Nucleus accumbens (tissue), 56 donors: Measurements from ENCODE around the gene BST1.
"Not testable (repeated sequence)": the region's sequence is repeated elsewhere in the genome, so short reads cannot be mapped to it uniquely, and the experiment has no call there.

ENCODE experiments used
- DNase-seq, 56 donors: peaks; one replicate each; lab custom pipeline; 2025; lab: John Stamatoyannopoulos, UW

The BST1 gene

DNA sequence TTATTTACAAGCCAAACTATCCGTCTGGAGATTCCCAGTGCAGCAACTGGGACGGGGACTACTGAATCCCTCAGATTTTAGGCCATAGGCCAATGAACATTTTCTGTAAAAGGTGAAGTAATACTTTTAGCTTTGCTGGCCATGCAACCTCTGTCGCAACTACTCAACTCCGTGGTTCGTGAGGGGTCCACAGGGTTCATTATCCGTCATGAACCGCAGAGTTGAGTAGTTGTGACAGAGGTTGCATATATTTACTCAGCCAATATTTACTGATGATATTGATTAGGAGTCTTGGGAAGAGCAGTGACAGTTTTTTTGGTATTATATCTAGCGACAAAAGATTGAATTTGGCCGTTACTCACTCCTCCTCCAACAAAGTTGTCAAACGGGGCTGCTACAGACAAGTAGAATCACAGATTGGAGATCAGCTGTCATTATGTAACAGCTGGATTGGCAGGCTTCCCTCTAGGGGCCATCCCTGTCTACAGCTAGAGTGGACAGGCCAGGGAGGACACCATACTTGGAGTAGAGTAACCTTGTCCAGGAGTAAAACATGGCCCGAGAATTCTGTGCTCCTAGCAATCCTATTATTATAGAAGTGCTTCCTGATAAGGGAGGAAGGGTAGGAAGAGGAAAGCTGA, 38.0 kb downstream of the BST1 start:
- no peak for DNase-seq

DNA sequence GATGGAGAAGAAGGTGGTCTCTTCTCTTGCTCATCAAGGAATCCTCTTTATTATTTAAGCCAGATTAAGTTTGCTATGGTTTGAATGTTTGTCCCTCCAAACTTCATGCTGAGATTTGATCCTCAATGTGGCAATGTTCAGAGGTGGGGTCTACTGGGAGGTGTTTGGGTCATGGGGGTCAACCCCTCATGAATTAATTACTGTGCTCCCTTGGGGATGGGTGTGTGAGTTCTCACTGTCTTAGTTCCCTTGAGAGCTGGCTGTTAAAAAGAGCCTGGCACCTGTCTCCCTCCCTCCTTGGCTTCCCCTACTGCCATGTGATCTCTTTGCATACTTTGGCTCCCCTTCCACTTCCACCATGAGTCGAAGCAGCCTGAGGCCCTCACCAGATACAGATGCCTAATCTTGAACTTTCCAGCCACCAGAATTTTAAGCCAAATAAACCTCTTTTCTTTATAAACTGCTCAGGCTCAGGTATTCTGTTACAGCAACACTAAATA, 39.3 kb downstream of the BST1 start:
- no peak for DNase-seq

DNA sequence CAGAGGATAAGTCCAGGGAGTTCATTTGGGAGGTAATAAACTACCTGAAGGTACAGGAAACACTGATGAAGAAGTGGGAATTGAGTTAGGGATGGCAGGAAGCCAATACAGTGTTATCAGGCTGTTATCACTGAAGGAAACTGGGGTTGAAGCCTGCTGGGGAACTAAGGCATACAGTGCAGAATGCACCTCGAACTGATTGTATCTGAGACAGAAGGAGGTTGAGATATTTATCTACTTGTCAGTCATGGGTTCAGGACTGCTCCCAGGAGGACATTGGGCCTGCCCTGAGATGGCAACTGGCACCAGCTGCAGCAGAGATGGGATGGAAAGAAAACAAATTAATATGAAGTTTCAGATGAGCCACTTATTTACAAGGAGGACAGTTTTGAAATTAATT, 39.8 kb downstream of the BST1 start:
- DNase-seq: no peak

DNA sequence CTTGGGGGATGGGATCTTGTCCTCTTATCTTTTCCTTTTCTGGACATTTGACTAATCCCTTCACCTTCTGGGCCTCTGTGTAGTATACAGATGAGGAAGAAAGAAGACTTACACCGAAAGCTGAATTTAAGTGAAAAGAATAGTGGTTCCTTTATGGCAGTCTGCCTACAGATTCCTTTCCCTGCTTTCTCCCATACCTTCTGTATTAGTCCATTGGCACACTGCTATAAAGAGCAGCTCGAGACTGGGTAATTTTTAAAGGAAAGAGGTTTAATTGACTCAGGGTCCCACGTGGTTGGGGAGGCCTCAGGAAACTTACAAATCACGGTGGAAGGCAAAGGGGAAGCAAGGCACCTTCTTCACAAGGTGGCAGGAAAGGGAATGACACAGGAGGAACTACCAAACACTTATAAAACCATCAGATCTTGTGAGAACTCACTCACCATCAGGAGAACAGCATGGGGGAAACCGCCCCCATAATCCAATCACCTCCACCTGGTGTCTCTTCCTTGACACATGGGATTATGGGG, 41.2 kb downstream of the BST1 start:
- DNase-seq: no peak

DNA sequence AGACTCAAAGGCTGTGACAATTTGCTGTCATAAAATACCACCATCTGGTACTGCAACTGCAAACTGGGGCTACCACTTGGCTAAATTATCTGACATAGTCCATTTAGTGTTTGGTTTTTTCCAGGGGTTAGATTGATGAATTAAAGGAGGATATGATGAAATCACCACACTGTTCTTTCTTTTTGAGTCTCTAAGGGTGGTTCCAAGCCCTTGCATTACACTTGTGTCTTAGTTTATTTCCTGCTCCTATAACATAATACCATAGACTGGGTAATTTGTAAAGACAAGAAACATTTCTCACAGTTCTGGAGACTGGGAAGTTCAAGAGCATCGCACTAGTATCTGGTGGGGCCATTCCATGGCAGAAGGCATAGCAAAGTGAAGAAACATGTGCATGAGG, 43.2 kb downstream of the BST1 start:
- DNase-seq: no peak

DNA sequence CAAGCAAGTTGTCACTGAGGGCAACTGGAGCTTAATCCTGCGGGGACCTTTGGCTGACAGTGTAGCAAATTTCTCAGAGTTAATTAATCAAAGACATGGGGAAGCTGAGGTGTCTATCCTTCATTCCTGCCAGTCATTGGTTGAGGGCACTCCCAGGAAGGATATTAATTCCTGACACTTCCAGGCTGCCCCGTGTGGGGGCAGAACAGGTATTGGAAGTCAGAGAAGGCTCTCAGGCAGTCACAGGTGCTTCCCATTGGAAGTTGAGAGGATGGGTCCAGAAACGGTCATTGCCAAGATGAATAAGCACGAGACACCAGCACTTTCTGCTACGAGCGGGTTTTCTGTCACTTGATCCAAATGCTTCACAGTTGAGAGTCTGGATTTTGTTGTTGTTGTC, 46.1 kb downstream of the BST1 start:
- no peak for DNase-seq

DNA sequence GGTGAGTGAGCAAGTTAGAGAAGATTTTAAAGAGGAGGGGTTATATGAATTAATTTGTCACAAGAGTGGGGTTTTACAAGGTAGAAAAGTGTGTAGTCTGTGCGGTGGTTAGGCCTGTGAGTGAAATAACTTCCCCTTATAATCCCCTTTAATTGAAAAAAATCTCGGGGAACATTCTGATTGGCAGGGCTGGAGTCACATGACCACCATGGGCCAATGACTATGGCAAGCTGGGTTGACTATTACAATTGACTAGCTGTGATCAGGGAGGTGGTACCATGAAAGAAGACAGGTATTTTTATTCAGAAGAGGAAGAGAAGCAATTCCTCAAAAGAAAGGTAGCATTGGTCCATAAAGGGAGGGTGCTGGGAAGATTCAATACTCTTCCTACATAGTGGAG, 48.3 kb downstream of the BST1 start:
- DNase-seq: no peak

DNA sequence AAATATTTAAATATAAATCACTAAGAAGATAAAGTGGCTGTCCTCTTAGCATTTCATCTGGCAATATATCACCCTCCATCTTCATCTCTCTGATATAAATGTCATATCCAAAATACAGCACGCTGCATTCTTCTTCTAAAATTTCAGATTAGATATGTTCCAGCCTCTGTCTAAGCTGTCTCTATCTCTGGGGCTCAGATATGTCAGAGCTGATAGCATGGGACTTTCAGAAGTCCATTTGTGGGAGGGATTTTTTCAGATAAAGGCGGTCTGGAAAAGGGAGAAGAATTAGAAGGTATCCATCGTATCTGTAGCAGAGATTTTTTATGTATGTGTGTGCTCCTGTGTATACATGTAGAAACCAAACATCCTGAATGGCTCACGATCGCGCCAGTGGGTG, 50.2 kb downstream of the BST1 start:
- DNase-seq: no peak

DNA sequence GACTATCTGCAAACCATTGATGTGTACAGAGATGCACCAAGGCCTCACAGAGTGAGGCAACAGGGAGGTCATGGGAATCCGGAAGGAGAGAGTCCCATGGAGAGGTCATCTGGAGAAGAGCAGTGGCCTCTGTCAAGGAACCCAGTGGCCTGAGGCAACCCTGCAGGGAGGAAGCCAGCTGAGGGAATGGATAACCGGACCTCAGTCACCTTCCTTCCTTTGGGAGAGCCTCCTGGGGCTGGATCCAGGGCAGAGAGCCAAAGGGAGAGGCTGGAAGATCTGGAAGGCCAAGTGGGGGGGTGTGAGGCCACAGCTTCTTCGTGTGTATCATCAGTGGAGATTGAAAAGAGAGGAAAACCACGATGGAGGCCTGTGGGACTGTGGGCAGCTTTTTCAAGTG, 50.9 kb downstream of the BST1 start:
- no peak for DNase-seq

DNA sequence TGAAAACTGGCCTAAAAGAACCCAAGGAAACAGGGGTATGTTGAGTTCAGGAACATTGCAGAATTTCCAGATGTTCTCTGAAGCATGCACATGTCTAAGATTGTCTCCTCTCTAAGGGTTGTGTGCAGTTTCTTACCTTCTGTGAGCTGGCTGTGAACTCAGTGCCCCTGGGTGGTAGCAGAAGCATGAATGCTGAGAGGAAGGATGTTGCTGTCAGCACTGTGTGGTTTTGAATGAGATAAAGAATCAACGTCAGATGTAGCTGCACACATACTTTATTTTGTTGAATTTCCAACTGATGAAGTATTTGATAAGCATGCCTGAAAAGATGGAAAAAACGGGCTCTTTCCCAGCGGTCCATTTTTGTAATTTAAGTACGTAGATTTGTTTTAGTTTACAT, 51.5 kb downstream of the BST1 start:
- DNase-seq: no peak

DNA sequence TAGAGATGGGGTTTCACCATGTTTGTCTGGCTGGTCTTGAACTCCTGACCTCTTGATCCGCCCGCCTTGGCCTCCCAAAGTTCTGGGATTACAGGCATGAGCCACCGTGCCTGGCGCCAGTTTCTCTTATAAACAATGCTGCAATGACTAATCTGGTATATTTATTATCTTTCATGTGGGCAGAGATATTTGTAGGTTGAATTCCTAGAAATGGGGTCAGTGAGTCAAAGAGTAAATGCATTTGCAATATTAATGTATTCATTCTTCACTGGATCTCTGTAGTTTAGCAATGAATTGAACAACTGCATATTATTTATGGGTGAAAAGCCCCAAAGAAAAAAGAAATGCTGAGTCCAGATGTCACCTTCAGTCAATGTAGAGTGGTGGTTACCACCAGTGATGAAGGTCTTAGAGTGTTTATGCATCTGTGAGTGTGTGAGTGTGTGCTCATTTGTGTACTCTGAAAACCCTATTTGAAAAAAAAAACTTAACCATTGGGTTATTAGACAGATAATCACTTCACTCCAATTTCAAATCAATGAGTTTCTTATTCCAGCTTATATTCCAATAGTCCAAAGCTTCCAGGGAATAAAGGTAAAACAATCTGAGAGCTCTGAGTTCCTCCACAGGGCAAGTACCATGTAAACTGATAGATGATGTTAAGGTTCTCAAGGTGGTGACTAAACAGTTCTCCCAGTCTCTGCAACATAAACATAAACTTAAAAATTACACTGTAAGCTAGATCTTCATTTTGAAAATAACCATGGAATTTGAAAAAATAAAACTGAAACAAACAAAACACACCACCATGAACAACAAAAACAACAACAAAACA, 52.7 kb downstream of the BST1 start:
- DNase-seq: no peak

DNA sequence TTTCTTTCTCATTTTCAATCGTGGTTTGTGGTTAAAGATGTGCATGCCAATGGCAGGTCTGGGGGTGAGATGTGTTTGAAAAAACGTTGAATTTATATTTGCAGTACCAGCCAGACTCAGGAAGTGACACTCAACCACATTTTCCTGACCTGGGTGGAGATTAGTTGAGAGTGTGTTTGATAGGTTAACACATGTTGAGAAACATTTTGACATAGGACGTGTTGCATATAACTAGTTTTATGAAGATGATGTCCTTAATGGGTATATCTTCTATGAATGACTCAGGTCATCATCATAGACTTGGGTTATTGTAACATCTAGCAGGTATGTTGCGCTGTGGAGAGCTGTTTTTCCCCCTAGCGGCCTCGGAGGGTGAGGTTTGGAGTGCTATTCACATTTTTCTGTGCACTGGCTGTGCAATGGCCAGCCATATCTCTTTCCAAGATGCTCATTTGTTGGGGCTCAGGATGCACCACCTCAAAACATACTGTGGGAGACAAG, 53.5 kb downstream of the BST1 start:
- no peak for DNase-seq

DNA sequence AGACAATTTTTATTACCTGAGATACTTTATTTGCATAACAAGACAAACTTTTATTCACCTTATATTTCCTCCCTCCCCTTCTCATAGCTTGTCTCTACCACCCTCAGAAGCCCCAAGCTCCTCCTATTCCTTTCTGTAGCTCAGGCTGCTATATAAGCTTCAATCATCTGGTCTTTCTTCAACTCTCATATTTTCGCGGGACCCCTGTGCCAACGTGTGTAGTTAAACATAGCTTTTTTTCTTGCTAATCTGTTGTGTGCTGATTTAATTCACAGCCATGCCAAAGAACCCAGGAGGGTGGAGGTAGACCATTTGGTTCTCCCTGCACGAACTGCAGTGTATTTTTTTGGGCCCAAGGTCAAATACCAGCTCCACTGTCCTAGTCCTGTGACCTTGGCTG, 54.2 kb downstream of the BST1 start:
- no peak for DNase-seq

DNA sequence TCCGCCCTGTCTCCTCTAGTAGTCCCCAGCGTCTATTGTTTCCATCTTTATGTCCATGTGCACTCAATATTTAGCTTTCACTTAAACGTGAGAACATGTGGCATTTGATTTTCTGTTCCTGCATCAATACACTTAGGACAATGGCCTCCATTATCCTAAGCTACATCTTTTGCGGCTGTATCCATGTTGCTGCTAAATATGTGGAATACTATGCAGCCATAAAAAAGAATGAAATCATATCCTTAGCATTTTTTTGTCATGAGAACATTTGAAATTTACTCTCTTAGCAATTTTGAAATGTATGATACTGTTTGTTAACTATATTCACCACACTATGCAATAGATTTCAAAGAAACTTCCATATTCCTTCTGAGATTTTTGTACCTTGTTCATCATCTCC, 55.4 kb downstream of the BST1 start:
- no peak for DNase-seq

DNA sequence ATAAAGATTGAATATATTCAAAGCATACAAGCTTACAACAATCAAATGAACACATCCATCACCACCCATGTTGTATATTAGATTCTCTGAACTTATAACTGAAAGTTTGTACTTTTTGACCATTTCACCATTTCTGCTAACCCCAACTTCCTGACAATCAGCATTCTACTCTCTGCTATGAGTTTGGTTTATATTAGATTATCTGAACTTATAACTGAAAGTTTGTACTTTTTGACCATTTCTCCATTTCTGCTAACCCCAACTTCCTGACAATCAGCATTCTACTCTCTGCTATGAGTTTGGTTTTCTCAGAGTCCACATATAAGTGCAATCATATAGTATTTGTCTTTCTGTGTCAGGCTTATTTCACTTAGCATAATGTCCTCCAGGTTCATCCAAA, 59.6 kb downstream of the BST1 start:
- not testable (repeated sequence) for DNase-seq

DNA sequence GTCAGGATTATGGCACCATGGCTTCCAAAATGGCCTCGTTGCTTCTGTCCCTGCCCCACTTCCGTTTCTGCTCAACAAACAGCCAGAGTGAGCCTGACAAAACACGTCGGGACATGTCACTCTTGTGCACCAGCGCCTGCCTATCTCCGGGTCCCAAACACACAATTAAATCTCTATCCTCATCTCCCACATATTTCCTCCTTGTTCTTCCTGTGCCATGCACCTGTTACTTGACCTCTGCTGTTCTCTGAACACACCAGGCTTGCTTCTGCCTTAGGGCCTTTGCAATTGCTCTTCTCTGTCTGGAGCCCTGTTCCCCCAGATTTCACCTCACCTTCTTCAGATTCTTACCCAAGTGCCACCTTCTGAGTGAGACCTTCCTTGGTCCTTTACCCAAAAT, 62.5 kb downstream of the BST1 start:
- no peak for DNase-seq

DNA sequence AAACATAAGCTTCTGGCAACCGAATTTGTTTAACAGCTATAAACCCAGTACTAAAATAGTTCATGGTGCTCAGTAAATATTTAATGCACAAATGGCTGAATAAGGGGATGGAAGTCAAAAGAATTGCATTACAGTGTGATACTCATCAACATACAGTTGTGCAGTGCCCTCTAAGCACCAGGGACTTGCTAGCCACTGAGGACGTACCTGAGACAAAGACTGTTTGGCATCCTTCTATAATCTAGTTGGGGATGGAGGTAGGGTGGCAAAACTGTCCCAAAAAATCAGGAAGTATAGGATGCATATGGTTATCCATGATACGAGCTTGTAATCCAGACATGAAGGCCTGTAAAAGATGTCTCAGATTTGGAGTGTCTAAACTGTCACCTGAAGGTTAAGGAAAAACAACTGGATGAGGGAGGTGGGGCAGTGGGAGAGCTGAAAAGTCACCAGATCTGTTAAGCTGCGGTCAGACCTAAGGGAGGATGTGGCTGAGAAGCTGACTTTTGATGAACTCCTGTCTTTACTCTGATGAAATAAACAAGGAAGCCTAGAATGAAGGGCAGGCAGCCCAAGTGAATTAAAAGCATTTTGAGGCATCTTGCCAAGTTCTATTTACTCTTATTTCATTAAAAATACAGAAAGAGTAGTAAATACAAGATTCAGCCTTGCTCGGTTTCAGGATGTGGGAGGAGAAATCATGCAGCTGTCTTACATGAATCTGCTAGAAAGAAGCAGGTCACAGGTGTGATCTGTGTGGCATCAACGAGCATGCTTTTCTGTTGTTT, 63.2 kb downstream of the BST1 start:
- DNase-seq: no peak

DNA sequence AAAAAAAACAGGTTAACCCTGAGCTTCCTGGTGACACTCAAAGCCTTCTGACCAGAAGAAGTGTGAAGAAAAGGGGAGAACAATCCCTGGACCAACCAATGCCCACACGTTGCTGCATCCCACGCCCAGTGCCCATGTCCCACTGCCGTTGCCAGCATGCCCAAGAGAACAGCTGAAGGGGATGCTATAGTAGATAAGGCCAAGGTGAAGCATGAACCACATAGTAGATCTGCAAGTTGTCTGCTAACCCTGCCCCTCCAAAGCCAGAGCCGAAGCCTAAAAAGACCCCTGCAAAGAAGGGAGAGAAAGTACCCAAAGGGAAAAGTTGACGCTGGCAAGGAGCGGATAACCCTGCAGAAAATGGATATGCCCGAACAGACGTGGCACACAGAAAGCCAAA, 64.0 kb downstream of the BST1 start:
- DNase-seq: no peak

DNA sequence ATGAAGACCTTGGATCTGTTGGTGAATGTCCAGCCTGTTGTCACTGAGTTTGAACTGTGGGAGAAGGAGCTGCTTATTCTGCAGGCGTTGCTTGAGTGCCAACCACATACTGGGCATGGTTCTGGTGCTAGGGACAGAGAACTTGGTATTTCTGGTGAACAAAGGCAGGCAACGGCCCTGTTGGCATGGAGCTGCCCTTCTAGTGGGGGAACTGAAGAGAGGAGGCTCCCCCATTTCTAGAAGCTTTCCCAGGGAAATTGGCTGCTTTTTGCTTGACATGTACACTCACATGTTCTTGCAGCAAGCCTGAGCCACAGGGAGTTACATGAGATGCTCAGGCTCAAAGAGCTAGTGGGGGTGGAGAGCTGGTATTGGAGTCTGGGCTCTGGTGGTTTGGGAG, 66.3 kb downstream of the BST1 start:
- peak in 21 of 56 donors; percentile 1 to 42 (median 8) for DNase-seq

DNA sequence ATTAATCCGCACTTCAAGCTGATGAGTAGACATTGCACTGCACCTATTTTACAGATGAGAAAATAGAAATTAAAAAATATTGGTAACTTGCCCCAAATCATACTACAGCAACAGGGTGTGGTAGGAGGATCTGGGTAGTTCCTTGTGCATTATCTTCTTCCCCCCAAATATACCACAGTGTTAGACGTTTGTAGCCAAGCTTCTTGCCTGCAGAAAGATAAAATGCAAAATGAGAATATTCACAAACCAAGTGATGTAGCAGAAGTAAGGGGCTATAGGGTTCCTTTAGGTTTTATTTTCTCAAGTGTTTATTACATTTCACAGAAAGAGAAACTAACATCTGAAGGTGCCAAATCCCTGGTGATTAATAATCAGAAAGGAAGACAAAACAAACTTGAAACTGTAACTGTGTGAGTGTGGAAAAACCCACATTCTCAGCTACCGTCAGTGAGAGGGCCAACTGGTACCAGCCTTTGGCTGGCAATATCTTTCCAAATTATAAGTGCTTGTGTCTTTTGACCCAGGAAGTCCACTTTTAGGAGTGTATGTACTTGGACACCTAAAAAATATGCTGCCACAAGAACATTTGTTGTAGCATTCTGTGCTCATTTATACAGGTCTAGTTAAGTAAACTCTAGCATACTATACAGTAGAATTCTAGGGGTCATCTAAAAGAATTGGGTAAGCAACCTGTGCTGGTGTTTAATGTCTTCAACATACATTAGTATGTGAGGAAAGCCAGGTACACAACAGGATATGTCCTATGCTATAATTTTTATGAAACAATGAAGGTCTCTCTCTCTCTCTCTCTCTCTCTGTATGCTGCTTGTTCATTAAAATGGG, 68.6 kb downstream of the BST1 start:
- DNase-seq: no peak
